MCF 10A (cell line): ENCODE data around the gene CD47. TPM values are rescaled to one million over a fixed set of nuclear protein-coding genes. Genes with fewer than 3 reads are reported as not detected.

ENCODE experiments used
- BruUV-seq: library from RNA; stranded (reverse); fragments of 400-500 nt; replicated peaks from 2 replicates; lab custom pipeline; 2021; lab: Mats Ljungman, UMichigan
- CTCF ChIA-PET: fragments of 300-600 bp; sonication (Branson Sonifier 250); formaldehyde crosslinking; extraction: SDS; loops from one replicate; lab custom pipeline; 2021; ENCODE audit warnings: antibody characterized with exemption, inconsistent platforms; lab: Yijun Ruan, JAX
- POLR2A ChIA-PET: fragments of 300-600, 350-650 bp; sonication (Branson Sonifier 250); formaldehyde crosslinking; extraction: SDS; loops from one replicate; lab custom pipeline; 2020; ENCODE audit warnings: antibody characterized with exemption, inconsistent platforms; lab: Yijun Ruan, JAX
- DNase-seq: peaks from one replicate; pipeline ENCODE4 v3.0.0-alpha.2; 2018; ENCODE audit not compliant: unreplicated experiment
- H3K27ac Mint-ChIP-seq: one replicate; pipeline ENCODE4 v1.8.0; 2022; ENCODE audit warnings: mild to moderate bottlenecking, low read depth, mixed read lengths; ENCODE audit not compliant: unreplicated experiment
- H3K27me3 Mint-ChIP-seq: one replicate; pipeline ENCODE4 v1.8.0; 2022; ENCODE audit warnings: mixed read lengths; ENCODE audit not compliant: insufficient read depth, unreplicated experiment
- H3K36me3 Mint-ChIP-seq: one replicate; pipeline ENCODE4 v1.8.0; 2022; ENCODE audit warnings: mild to moderate bottlenecking, moderate library complexity, mixed read lengths; ENCODE audit not compliant: insufficient read depth, unreplicated experiment
- H3K4me1 Mint-ChIP-seq: one replicate; pipeline ENCODE4 v1.8.0; 2022; ENCODE audit warnings: mixed read lengths; ENCODE audit not compliant: insufficient read depth, unreplicated experiment
- H3K4me3 Mint-ChIP-seq: one replicate; pipeline ENCODE4 v1.8.0; 2022; ENCODE audit warnings: mild to moderate bottlenecking, moderate library complexity, mixed read lengths; ENCODE audit not compliant: unreplicated experiment
- H3K9me3 Mint-ChIP-seq: one replicate; pipeline ENCODE4 v1.8.0; 2022; ENCODE audit warnings: mixed read lengths; ENCODE audit not compliant: unreplicated experiment
- CTCF ChIP-seq: fragments of 200-600 bp; IDR thresholded peaks from one replicate; pipeline ENCODE4 v1.8.0; 2022; ENCODE audit warnings: antibody characterized with exemption, mild to moderate bottlenecking; ENCODE audit not compliant: unreplicated experiment
- intact Hi-C: fragments of 100-400 bp; cut with micrococcal nuclease; formaldehyde crosslinking; loops from 2 replicates; pipeline ENCODE4 v1.14.1; 2022
- total RNA-seq: library from RNA; stranded (reverse); gene quantifications from 2 replicates; pipeline ENCODE4 v1.2.3, GENCODE V29; 2022

CD47 gene
- total RNA-seq, 1 experiment from 2014 or later = 28.5 TPM

DNA sequence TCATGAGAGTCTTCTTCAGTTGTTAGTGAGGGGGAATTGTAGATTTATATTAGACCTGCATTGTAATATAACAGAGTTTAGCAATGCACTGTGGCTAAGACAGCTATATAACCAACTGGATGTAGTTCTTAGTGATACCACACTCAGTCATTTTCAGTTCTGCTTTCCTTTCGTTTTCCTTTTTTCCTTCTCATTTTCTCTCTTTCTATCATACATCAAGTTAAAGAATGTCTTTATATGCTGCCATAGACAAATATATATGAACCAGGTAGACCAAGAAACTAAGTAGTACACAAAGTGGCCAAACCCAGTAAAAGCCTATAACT is 43.7 kb upstream of the CD47 start:
- CTCF ChIA-PET = no interaction called here
- intact Hi-C loops = no loop called here
- Mint-ChIP-seq H3K36me3 (no peaks in the 10 kb centered on the region), H3K27me3 (no peaks in the 10 kb centered on the region), H3K4me3 (no peak overlapping the region), H3K4me1 (peaks cover 27% of the 10 kb centered on the region), H3K9me3 (no peaks in the 10 kb centered on the region), H3K27ac (no peak overlapping the region)
- TF ChIP-seq CTCF = no peak
- no peak for DNase-seq
- POLR2A ChIA-PET = no interaction called here
- BruUV-seq = no TSS peak

DNA sequence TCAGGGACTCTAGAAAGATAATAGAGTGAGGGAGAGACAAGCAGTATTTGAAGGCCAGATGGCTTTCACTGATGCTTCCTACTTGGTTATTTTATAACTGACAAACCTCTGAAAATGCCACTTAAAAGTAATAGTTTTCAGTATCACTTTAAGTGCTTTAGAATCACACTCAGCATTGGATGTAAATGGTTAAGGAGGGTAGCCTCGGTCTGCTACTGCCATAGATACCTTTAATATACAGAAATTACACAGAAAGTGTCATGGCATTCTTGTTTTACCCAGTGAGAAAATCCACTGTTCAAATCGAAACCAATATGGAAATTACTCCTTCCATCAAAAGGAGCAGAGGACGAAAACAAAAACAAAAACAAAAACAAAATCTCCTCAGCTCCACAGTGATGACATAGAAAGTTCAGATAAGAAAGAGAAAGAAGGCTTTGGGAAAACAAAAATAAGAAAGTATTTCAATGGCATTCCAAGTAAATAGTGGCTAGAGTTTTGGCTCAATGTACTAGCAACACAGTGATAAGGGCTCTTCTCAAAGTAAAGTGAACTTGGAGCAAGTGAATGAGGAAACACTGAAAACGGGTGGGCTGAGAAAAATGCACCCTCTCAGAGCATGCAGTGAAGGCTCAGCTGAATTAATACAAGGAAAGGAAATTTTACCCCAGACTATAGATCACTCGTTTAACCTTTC is 43.2 kb upstream of the CD47 start:
- Mint-ChIP-seq H3K4me1 (peaks cover 27% of the 10 kb centered on the region), H3K4me3 (no peak overlapping the region), H3K27ac (no peak overlapping the region), H3K36me3 (no peaks in the 10 kb centered on the region), H3K9me3 (no peaks in the 10 kb centered on the region), H3K27me3 (no peaks in the 10 kb centered on the region)
- intact Hi-C loops = no loop called here
- no TSS peak for BruUV-seq
- CTCF ChIA-PET = interaction anchor here (1.0 kb wide), 2 partner anchors 196 to 418 kb away, joined by 3 to 7 read pairs; no protein-coding TSS in a partner anchor
- POLR2A ChIA-PET = interaction anchor here (1.0 to 4.2 kb wide), 2 partner anchors 44 to 167 kb away, joined by 3 to 27 read pairs; partner anchors contain the start of gene CD47
- no peak for DNase-seq
- TF ChIP-seq CTCF = no peak

DNA sequence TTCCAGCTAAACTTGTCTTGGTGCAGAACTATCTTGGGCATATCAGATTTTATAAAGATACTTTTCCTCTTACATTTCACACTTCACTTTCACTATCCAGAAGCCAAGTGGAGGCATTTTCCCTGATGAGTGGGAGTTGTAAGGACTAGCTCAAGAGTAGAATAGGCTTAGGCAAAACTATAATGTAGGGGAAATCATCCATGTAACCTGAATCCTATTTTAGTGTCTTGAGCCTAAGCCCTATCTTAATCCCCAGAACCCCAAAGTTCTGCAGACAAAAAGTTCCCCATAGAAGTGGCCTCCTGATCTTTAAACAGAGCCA is 42.2 kb upstream of the CD47 start:
- Mint-ChIP-seq H3K27me3 (no peaks in the 10 kb centered on the region), H3K27ac (peak overlapping the region; percentile 69), H3K36me3 (no peaks in the 10 kb centered on the region), H3K4me3 (peak overlapping the region; percentile 24), H3K9me3 (no peaks in the 10 kb centered on the region), H3K4me1 (peaks cover 27% of the 10 kb centered on the region)
- TF ChIP-seq CTCF = no peak
- intact Hi-C loops = no loop called here
- BruUV-seq = no TSS peak
- ChIA-PET POLR2A (interaction anchor here (0.5 to 4.2 kb wide), 6 partner anchors 43 to 354 kb away, joined by 3 to 27 read pairs (median 3); partner anchors contain the start of gene CD47), CTCF (interaction anchor here (0.6 to 1.2 kb wide), 6 partner anchors 20 to 419 kb away, joined by 3 to 7 read pairs (median 3); no protein-coding TSS in a partner anchor)
- DNase-seq = no peak

DNA sequence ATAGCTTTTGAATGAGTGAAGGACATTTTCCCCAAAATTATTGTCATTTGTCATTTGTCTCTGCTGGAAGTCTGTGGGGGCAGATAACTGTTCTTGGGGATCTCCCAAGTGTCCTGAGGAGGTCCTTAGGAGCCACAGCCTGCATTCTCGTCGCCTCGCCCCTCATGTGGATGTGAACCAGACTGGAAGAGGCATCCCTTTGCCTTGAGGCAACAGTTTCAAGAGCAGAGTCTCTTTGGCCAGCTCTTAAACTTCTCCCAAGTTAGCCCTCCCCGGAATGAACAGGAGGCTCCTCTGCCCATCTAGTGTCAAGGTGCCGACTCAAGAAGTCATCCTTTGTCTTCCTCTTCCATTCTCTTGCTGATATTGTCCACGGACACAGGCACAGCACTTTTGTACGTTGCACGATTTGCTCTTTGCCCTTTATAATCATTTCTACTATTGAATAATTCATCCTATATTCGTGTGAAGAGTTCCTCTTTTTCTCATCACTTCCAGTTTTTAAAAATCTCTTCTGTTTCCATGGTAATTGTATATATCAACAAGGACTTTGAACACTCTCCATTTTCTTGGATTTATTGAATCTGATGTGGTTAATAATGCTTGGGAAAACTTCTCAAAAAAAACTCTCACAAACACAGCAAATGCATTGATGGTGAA is 40.8 kb upstream of the CD47 start:
- TF ChIP-seq CTCF = no peak
- intact Hi-C loops = no loop called here
- Mint-ChIP-seq H3K9me3 (no peaks in the 10 kb centered on the region), H3K27me3 (no peaks in the 10 kb centered on the region), H3K4me3 (peak overlapping the region; percentile 7), H3K36me3 (no peaks in the 10 kb centered on the region), H3K27ac (peak overlapping the region; percentile 69), H3K4me1 (peaks cover 33% of the 10 kb centered on the region)
- peak; percentile 22 for DNase-seq
- CTCF ChIA-PET = interaction anchor here (0.6 to 1.2 kb wide), 2 partner anchors 9 to 204 kb away, joined by 3 read pairs; no protein-coding TSS in a partner anchor
- TSS peak; percentile 83 for BruUV-seq
- POLR2A ChIA-PET = interaction anchor here (0.8 to 4.2 kb wide), 10 partner anchors 10 to 356 kb away, joined by 3 to 27 read pairs (median 4); partner anchors contain the start of genes CD47 and IFT57
